ENCODE data around the gene SBF2.

GRCh38 chr11:9796266-9796665 is 497.8 kb downstream of the SBF2 start:
- TF ChIP-seq, protein P1, sequence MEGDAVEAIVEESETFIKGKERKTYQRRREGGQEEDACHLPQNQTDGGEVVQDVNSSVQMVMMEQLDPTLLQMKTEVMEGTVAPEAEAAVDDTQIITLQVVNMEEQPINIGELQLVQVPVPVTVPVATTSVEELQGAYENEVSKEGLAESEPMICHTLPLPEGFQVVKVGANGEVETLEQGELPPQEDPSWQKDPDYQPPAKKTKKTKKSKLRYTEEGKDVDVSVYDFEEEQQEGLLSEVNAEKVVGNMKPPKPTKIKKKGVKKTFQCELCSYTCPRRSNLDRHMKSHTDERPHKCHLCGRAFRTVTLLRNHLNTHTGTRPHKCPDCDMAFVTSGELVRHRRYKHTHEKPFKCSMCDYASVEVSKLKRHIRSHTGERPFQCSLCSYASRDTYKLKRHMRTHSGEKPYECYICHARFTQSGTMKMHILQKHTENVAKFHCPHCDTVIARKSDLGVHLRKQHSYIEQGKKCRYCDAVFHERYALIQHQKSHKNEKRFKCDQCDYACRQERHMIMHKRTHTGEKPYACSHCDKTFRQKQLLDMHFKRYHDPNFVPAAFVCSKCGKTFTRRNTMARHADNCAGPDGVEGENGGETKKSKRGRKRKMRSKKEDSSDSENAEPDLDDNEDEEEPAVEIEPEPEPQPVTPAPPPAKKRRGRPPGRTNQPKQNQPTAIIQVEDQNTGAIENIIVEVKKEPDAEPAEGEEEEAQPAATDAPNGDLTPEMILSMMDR (IDR thresholded peaks at IDR 0.05) = no peak
- no peak for TF ChIP-seq POLR2A (IDR thresholded peaks at IDR 0.05)

Data from lower leg skin (tissue), 3 donors.